Body of pancreas (tissue), 4 donors: ENCODE data around the gene NRG3. TPM values are rescaled to one million over a fixed set of nuclear protein-coding genes. Genes with fewer than 3 reads are reported as not detected.

ENCODE experiments used
- ATAC-seq: fragments of 150-250 bp; one replicate; pipeline ENCODE4 v1.9.1; 2016
- DNase-seq, 4 donors: peaks; one replicate each; pipeline ENCODE4 v3.0.0-alpha.2; 2019
- H3K27ac ChIP-seq, 4 donors: fragments of 200-600 bp; sonication (generic); 1 replicate in 3 of 4; 2 replicates in 1 of 4; pipeline versions ENCODE4 v1.5.1 to v1.6.1; 2016 to 2019; ENCODE audit warnings: mild to moderate bottlenecking in 1 of 4, mixed read lengths in 1 of 4, moderate library complexity in 1 of 4
- H3K27me3 ChIP-seq, 2 donors: fragments of 200-600 bp; sonication (generic); one replicate each; pipeline ENCODE4 v1.6.0; 2016; ENCODE audit warnings: mild to moderate bottlenecking in 1 of 2
- H3K36me3 ChIP-seq, 2 donors: fragments of 200-600 bp; sonication (generic); replicated peaks in 1 of 2; 2 replicates each; pipeline ENCODE4 v1.5.1; 2016; ENCODE audit warnings: low read depth in 2 of 2; ENCODE audit not compliant: insufficient read depth in 1 of 2
- H3K4me1 ChIP-seq: fragments of 200-600 bp; sonication (generic); one replicate; pipeline ENCODE4 v1.6.0; 2016
- H3K4me3 ChIP-seq, 2 donors: fragments of 200-600 bp; sonication (generic); 1 replicate in 1 of 2; 2 replicates in 1 of 2; pipeline ENCODE4 v1.5.1; 2016 to 2019
- H3K9me3 ChIP-seq, 3 donors: fragments of 200-600 bp; sonication (generic); 1 replicate in 2 of 3; 2 replicates in 1 of 3; pipeline ENCODE4 v1.5.1; 2016
- CTCF ChIP-seq, 7 experiments: fragments of 450-650 bp in 4 of 7; fragments of 200-600 bp in 3 of 7; sonication (generic) in 3 of 7; IDR thresholded peaks; one replicate each; pipeline ENCODE4 v1.5.1; 2016 to 2019; ENCODE audit warnings: antibody characterized with exemption in 7 of 7
- POLR2A ChIP-seq, 3 donors: fragments of 450-650 bp; IDR thresholded peaks; one replicate each; pipeline ENCODE4 v1.6.1; 2016; ENCODE audit warnings: antibody characterized with exemption in 3 of 3, mild to moderate bottlenecking in 2 of 3
- WGBS, 2 donors: methylation state at CpG; one replicate each; pipeline ENCODE4 v1.1.5; 2017; 5-methylcytosine and 5-hydroxymethylcytosine counted together
- intact Hi-C: fragments of 100-400 bp; cut with DNase I; formaldehyde crosslinking; loops from one replicate; pipeline ENCODE4 v1.15.1; 2023
- total RNA-seq, 2 donors: library from RNA; depleted of rRNA; stranded (reverse); fragments of >200 nt; gene quantifications; one replicate each; pipeline ENCODE4 v1.1.0, GENCODE V29; 2016

NRG3 gene
- total RNA-seq, 2 donors from 2014 or later = 0.26 TPM; not detected in 1

GRCh38 chr10:82887488-82887887, 1012.5 kb downstream of the NRG3 start:
- no peaks in the 10 kb centered on the region for H3K27me3 ChIP-seq
- H3K9me3 ChIP-seq = no peaks in the 10 kb centered on the region
- DNase-seq = peak in 3 of 4 donors; percentile 5 to 35 (median 14)
- intact Hi-C loops = no loop called here
- no peak for ATAC-seq
- no peak overlapping the region for H3K4me3 ChIP-seq
- peaks cover 4% of the 10 kb centered on the region for H3K4me1 ChIP-seq
- H3K36me3 ChIP-seq = no peaks in the 10 kb centered on the region
- WGBS, 2 donors = 30 to 53% methylated on average over 1 of the region's 1 CpG
- H3K27ac ChIP-seq = no peak overlapping the region
- TF ChIP-seq CTCF (IDR thresholded peaks at IDR 0.05) (no peak), POLR2A (IDR thresholded peaks at IDR 0.05) (no peak)

- H3K4me1 ChIP-seq = peaks cover 4% of the 10 kb centered on the region
- no peaks in the 10 kb centered on the region for H3K36me3 ChIP-seq
- TF ChIP-seq POLR2A (IDR thresholded peaks at IDR 0.05) (no peak), CTCF (IDR thresholded peaks at IDR 0.05) (no peak)
- no peaks in the 10 kb centered on the region for H3K27me3 ChIP-seq
- H3K9me3 ChIP-seq = no peaks in the 10 kb centered on the region
- WGBS, 2 donors = 65 to 86% methylated on average over 10 of the region's 10 CpGs
- DNase-seq (no peak), ATAC-seq (no peak)
- H3K4me3 ChIP-seq = no peak overlapping the region
- intact Hi-C loops = no loop called here
- H3K27ac ChIP-seq = no peak overlapping the region
Measured at GRCh38 chr10:82888809-82889455, 1013.9 kb downstream of the NRG3 start.

- Histone ChIP-seq H3K27me3 (no peaks in the 10 kb centered on the region), H3K27ac (no peak overlapping the region), H3K4me3 (no peak overlapping the region), H3K4me1 (peaks cover 4% of the 10 kb centered on the region), H3K36me3 (no peaks in the 10 kb centered on the region), H3K9me3 (no peaks in the 10 kb centered on the region)
- 71% methylated on average over 2 of the region's 2 CpGs for WGBS, 2 donors
- no peak for ATAC-seq
- intact Hi-C loops = no loop called here
- no peak for DNase-seq
- TF ChIP-seq POLR2A (IDR thresholded peaks at IDR 0.05) (no peak), CTCF (IDR thresholded peaks at IDR 0.05) (no peak)
Measured at GRCh38 chr10:82889728-82890127, 1014.7 kb downstream of the NRG3 start.

GRCh38 chr10:82890573-82890972, 1015.6 kb downstream of the NRG3 start:
- 80 to 82% methylated on average over 5 of the region's 5 CpGs for WGBS, 2 donors
- Histone ChIP-seq H3K27me3 (no peaks in the 10 kb centered on the region), H3K36me3 (no peaks in the 10 kb centered on the region), H3K27ac (no peak overlapping the region), H3K4me3 (no peak overlapping the region), H3K9me3 (no peaks in the 10 kb centered on the region), H3K4me1 (peaks cover 4% of the 10 kb centered on the region)
- intact Hi-C loops = no loop called here
- no peak for ATAC-seq
- no peak for TF ChIP-seq POLR2A (IDR thresholded peaks at IDR 0.05)
- no peak for TF ChIP-seq CTCF (IDR thresholded peaks at IDR 0.05)
- no peak for DNase-seq

- H3K36me3 ChIP-seq = no peaks in the 10 kb centered on the region
- no peaks in the 10 kb centered on the region for H3K4me1 ChIP-seq
- no peaks in the 10 kb centered on the region for H3K27me3 ChIP-seq
- no peaks in the 10 kb centered on the region for H3K9me3 ChIP-seq
- H3K4me3 ChIP-seq = no peak overlapping the region
- 59 to 70% methylated on average over 1 of the region's 1 CpG for WGBS, 2 donors
- TF ChIP-seq CTCF (IDR thresholded peaks at IDR 0.05) (no peak), POLR2A (IDR thresholded peaks at IDR 0.05) (no peak)
- no peak overlapping the region for H3K27ac ChIP-seq
- intact Hi-C loops = no loop called here
- no peak for DNase-seq
- no peak for ATAC-seq
Measured at GRCh38 chr10:82908096-82908495, 1033.1 kb downstream of the NRG3 start.
